ENCODE measurements around the gene ANAPC13. TPM values are rescaled to one million over a fixed set of nuclear protein-coding genes. Genes with fewer than 3 reads are reported as not detected.

Gene ANAPC13
- polyA plus RNA-seq, 1 donor (not counting 4 experiments of a cell fraction or from before 2014, with no cell fraction given): 63.4 TPM

- FAIRE-seq (no peak), DNase-seq (ENCODE audit: low read depth, low spot score) (no peak)
- dilution Hi-C loops (cut with MboI; ENCODE audit: extremely low pct_ligation_motif_present, low sequenced_read_pairs): no loop called here
- no peaks in the 10 kb centered on the region for H3K9me3 ChIP-seq (ENCODE audit: control insufficient read depth, low read depth, low read length)
- H3K79me2 ChIP-seq (ENCODE audit: control insufficient read depth, insufficient read depth, low read length): no peaks in the 10 kb centered on the region
- H3K27ac ChIP-seq (ENCODE audit: control insufficient read depth, insufficient read depth, low read length): no peak overlapping the region
- no peak overlapping the region for H2AFZ ChIP-seq (ENCODE audit: control insufficient read depth, low read length)
- no peak overlapping the region for H3K4me2 ChIP-seq (ENCODE audit: control insufficient read depth, extremely low read depth, insufficient read depth, low read depth, low read length)
- H4K20me1 ChIP-seq (ENCODE audit: control insufficient read depth, extremely low read depth, insufficient read depth, low read length): no peaks in the 10 kb centered on the region
- no peak overlapping the region for H3K4me3 ChIP-seq (ENCODE audit: control insufficient read depth in 2 of 3, extremely low read depth in 1 of 3, insufficient read depth in 2 of 3, low read depth in 1 of 3, low read length in 3 of 3)
- peaks cover 26% of the 10 kb centered on the region for H3K4me1 ChIP-seq (ENCODE audit: control insufficient read depth, extremely low read depth, insufficient read depth, low read length)
- no peak overlapping the region for H3K9ac ChIP-seq (ENCODE audit: control insufficient read depth, extremely low read depth, insufficient read depth, low read length)
- H3K9me1 ChIP-seq (ENCODE audit: control insufficient read depth, extremely low read depth, insufficient read depth, low read length): no peaks in the 10 kb centered on the region
- no peaks in the 10 kb centered on the region for H3K27me3 ChIP-seq (ENCODE audit: control insufficient read depth, extremely low read depth, insufficient read depth, low read length)
- TF ChIP-seq, protein P1, sequence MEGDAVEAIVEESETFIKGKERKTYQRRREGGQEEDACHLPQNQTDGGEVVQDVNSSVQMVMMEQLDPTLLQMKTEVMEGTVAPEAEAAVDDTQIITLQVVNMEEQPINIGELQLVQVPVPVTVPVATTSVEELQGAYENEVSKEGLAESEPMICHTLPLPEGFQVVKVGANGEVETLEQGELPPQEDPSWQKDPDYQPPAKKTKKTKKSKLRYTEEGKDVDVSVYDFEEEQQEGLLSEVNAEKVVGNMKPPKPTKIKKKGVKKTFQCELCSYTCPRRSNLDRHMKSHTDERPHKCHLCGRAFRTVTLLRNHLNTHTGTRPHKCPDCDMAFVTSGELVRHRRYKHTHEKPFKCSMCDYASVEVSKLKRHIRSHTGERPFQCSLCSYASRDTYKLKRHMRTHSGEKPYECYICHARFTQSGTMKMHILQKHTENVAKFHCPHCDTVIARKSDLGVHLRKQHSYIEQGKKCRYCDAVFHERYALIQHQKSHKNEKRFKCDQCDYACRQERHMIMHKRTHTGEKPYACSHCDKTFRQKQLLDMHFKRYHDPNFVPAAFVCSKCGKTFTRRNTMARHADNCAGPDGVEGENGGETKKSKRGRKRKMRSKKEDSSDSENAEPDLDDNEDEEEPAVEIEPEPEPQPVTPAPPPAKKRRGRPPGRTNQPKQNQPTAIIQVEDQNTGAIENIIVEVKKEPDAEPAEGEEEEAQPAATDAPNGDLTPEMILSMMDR (optimal IDR thresholded peaks at IDR 0.05 in 1 of 3, IDR thresholded peaks at IDR 0.05 in 1 of 3, conservative IDR thresholded peaks at IDR 0.05 in 1 of 3; ENCODE audit: extremely low read depth in 1 of 3, insufficient read depth in 2 of 3, low read length in 3 of 3): no peak
- TF ChIP-seq EZH2 (IDR thresholded peaks at IDR 0.05; ENCODE audit: low read length): no peak
- H3K36me3 ChIP-seq (ENCODE audit: control insufficient read depth in 2 of 2, extremely low read depth in 1 of 2, insufficient read depth in 2 of 2, low read length in 2 of 2): no peaks in the 10 kb centered on the region
Observed at GRCh38 chr3:134445095-134445494, 40.7 kb downstream of the ANAPC13 start.

DNA sequence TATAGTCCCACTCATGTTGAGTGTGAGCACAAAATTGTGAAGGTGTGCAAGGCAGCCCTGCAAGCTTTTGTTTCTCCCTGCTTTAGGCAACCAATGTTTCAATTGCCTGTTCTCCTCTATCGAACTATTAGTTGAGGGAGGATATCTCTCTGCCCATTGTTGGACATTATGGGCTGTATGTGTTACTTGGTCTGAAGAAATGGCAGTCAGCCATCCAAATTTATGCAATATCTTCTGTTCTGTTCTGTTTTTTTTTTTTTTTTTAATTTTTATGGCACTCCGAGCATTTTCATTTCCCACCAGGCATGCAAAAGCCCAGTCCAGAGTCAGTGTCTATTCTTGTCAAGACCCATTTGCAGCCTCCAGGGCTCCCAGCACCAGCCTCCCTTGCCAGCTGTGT is 44.0 kb downstream of the ANAPC13 start:
- Histone ChIP-seq H3K4me2 (ENCODE audit: control insufficient read depth, extremely low read depth, insufficient read depth, low read depth, low read length) (no peak overlapping the region), H2AFZ (ENCODE audit: control insufficient read depth, low read length) (no peak overlapping the region), H3K4me3 (ENCODE audit: control insufficient read depth in 2 of 3, extremely low read depth in 1 of 3, insufficient read depth in 2 of 3, low read depth in 1 of 3, low read length in 3 of 3) (no peak overlapping the region), H3K36me3 (ENCODE audit: control insufficient read depth in 2 of 2, extremely low read depth in 1 of 2, insufficient read depth in 2 of 2, low read length in 2 of 2) (no peaks in the 10 kb centered on the region), H3K9ac (ENCODE audit: control insufficient read depth, extremely low read depth, insufficient read depth, low read length) (no peak overlapping the region), H3K27ac (ENCODE audit: control insufficient read depth, insufficient read depth, low read length) (no peak overlapping the region), H3K79me2 (ENCODE audit: control insufficient read depth, insufficient read depth, low read length) (no peaks in the 10 kb centered on the region), H3K27me3 (ENCODE audit: control insufficient read depth, extremely low read depth, insufficient read depth, low read length) (no peaks in the 10 kb centered on the region), H3K4me1 (ENCODE audit: control insufficient read depth, extremely low read depth, insufficient read depth, low read length) (peaks cover 30% of the 10 kb centered on the region), H3K9me1 (ENCODE audit: control insufficient read depth, extremely low read depth, insufficient read depth, low read length) (no peaks in the 10 kb centered on the region), H4K20me1 (ENCODE audit: control insufficient read depth, extremely low read depth, insufficient read depth, low read length) (no peaks in the 10 kb centered on the region), H3K9me3 (ENCODE audit: control insufficient read depth, low read depth, low read length) (no peaks in the 10 kb centered on the region)
- TF ChIP-seq EZH2 (IDR thresholded peaks at IDR 0.05; ENCODE audit: low read length): no peak
- TF ChIP-seq, protein P1 (optimal IDR thresholded peaks at IDR 0.05 in 1 of 3, IDR thresholded peaks at IDR 0.05 in 1 of 3, conservative IDR thresholded peaks at IDR 0.05 in 1 of 3; ENCODE audit: extremely low read depth in 1 of 3, insufficient read depth in 2 of 3, low read length in 3 of 3): no peak
- FAIRE-seq (no peak), DNase-seq (ENCODE audit: low read depth, low spot score) (no peak)
- dilution Hi-C loops (cut with MboI; ENCODE audit: extremely low pct_ligation_motif_present, low sequenced_read_pairs): no loop called here
